GM18870 (cell line): ENCODE measurements around the gene MCAT.
"Not testable (repeated sequence)": the region's sequence is repeated elsewhere in the genome, so short reads cannot be mapped to it uniquely, and the experiment has no call there.

Experiments
- ATAC-seq: cut with Tn5 transposase; IDR thresholded peaks from one replicate; pipeline ENCODE4 v1.9.1; 2021; ENCODE audit warnings: moderate library complexity; ENCODE audit not compliant: unreplicated experiment

Gene MCAT

GRCh38 chr22:43127166-43127908, 15.9 kb downstream of the MCAT start:
- ATAC-seq: no peak

GRCh38 chr22:43126501-43127165, 16.6 kb downstream of the MCAT start:
- ATAC-seq: no peak

- ATAC-seq: no peak
These were observed 24.2 kb downstream of the MCAT start for GRCh38 chr22:43118953-43119458.

GRCh38 chr22:43118024-43118849, 25.0 kb downstream of the MCAT start:
- ATAC-seq: no peak

DNA sequence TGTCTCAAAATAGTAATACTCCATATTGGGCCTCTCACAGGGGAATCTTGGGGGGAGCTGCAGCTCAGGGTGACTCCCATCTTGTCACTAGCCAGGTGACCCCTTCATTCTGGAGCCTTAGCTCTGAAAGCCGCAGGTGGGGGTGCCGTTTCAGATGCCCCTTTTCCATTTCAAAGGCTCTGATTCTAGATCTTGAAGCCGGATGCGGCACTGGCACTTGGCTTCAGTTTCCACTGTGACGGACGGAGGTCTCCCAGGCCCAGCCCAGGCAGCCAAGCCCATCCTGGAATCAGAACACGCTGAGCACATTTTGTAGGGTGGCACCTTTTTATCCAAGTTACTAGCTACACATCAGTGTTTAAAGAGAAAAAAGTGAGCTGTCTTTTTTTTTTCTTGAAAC, 26.3 kb downstream of the MCAT start:
- ATAC-seq: no peak

DNA sequence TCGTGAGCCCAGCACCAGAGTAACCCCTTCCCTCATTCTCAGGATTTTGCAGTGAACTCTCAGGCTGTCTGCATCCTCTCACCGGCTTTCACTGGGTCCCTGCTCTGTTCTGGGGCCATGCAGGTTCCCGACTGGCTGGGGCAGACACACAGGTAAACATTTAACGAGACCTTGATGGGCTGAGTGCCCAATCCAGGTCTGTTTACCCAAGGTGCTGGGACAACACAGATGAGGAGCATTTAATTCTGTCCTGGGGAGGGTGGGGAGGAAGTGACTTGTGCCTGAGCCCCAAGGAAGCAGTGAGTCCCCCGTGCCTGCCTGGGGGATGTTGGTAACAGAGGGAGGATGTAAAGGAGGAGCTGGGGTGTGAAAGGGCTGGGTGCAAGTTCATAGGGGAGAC, 28.2 kb downstream of the MCAT start:
- ATAC-seq: no peak

- ATAC-seq: no peak
These were observed 29.5 kb downstream of the MCAT start for GRCh38 chr22:43113526-43114251.

DNA sequence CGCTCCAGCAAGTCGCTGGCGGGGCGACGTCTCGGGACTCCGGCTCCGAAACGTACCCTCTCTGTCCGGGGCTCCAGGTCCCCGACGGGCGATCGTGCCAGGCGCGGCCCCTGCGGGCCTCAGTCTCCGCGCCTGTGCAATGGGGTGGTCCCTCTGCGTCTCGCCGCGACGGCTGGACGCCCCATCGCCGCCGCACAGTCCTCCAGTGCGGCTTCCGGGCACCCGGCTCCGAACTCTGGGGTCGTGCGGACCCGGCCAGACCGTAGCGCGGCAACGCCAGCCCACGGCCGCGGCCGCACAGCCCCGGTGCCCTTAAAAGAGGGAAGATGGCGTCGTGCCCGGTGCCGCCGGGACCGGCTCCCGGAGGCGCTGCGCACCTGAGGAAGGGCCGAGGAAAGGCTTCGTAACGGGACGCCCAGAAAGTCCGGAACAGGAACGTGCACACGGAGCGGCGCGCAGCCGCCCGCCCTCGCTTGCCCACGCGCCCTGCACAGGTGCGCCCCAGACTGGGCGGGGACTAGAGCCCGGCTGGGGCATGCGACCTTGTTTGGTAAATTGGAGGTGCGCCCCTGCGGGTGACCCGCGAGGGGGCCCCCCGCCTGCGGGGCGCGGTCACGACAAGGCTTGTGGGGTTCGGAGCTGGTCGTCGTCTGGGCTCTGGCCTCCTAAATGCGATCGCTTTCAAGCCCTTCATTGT, 32.1 kb downstream of the MCAT start:
- no peak for ATAC-seq

- ATAC-seq: no peak
These were observed 32.7 kb downstream of the MCAT start, which contains the start of gene BIK for GRCh38 chr22:43110444-43110926. Gene BIK, plus strand, starts transcription at chr22:43110750. Its CDS starts 13,273 bp downstream, at chr22:43124023.

GRCh38 chr22:43109921-43110443, 33.2 kb downstream of the MCAT start:
- no peak for ATAC-seq

DNA sequence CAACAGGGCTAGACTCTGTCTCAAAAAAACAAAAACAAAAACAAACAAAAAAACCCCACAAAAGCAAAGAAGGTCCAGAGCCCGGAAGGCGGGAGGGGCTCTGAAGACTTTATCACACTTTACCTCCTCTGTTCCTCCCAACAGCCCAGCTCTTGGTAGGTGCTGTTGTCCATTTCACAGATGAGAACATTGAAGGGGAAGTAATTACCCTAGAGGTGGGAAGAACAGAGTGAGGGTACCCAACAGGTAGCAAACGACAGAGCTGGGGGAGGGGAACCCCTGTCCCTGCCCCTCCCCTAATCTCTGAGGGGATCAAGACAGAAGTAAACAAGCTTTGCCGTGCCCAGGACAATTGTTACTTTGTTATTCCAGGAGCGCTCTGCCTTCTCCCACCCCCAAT, 33.7 kb downstream of the MCAT start:
- no peak for ATAC-seq

DNA sequence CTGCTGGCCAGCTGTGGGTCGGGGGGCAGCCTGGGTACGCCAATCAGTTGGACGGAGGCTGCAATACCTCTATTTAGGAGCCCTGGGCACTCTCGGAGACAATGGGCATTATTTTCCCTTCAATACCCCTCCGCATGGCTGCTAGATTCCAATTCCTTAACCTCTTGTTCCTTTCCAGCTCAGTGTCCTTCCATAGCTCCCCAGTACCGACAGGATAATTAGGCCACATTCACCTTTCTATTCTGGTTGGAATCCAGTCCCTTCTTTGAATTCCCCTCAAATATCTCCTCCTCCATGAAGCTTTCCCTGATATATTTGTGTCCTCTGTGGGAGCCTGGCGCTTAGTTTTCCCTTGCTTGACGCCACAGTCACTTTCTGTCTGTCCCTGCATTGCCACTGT, 36.9 kb downstream of the MCAT start:
- ATAC-seq: no peak

GRCh38 chr22:43104950-43105349, 38.2 kb downstream of the MCAT start:
- ATAC-seq: not testable (repeated sequence)

GRCh38 chr22:43104056-43104625, 39.1 kb downstream of the MCAT start:
- ATAC-seq: not testable (repeated sequence)

GRCh38 chr22:43101306-43101705, 41.9 kb downstream of the MCAT start:
- ATAC-seq: no peak

DNA sequence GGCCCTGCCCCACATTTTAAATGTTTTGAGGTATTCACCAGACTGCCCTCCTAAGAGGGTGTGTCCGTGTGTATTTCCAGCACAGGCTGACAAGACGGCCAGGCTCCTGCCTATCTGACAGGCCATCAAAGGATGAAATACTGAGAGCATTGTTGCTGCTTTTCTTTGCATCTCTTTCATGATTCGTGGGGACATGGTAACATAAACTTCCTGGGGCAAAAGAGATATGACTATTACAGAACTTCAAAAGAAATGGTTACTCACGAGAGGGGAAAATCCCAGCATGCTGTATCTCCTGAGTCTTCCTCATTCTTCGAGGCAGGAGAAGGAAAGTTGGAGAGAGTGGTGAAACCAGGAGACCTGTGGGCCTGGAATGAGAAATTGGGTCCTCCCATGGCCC, 43.0 kb downstream of the MCAT start:
- ATAC-seq: no peak

- no peak for ATAC-seq
These were observed 44.1 kb downstream of the MCAT start for GRCh38 chr22:43099095-43099494.

- no peak for ATAC-seq
These were observed 44.8 kb downstream of the MCAT start for GRCh38 chr22:43098356-43098755.

DNA sequence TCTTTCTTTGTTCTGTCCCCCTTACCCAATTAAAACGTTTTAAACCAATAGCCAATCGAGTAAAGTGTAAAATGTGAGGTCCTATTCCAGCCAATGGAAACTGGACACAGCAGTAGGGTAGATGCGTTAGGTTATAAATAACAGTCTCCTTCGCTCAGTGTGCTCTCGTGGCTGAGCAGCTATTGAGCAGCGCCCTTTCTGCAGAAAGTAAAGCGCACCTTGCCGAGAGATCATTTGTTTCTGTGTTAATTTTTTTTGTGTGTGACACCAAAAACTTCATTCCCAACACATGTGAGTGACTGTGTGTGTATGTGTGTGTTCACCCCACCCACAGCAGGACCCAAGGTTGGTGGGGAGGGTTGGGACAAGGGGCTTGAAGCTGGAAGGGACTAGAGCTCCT, 46.8 kb downstream of the MCAT start:
- no peak for ATAC-seq
